Measurements from ENCODE around the gene ALDH2.

- TF ChIP-seq POLR2AphosphoS5 (IDR thresholded peaks at IDR 0.05; ENCODE audit: borderline replicate concordance, low read depth, low read length), result no peak
- no peak for TF ChIP-seq EZH2 (IDR thresholded peaks at IDR 0.05)
- TF ChIP-seq FOXP2 (optimal IDR thresholded peaks at IDR 0.05; ENCODE audit: control extremely low read depth, extremely low read length, insufficient read depth), result no peak
Observed at GRCh38 chr12:111761706-111762105, 5.0 kb upstream of the ALDH2 start.
